Jurkat, Clone E6-1 (cell line): ENCODE data around the gene PRDM2. TPM values are rescaled to one million over a fixed set of nuclear protein-coding genes. Genes with fewer than 3 reads are reported as not detected.
A peak's percentile ranks its signal among the peaks of the same experiment; 100 is the strongest.
"Not testable (repeated sequence)": the region's sequence is repeated elsewhere in the genome, so short reads cannot be mapped to it uniquely, and the experiment has no call there.

ENCODE experiments used
- DNase-seq: peaks from one replicate; pipeline ENCODE4 v3.0.0-alpha.2; 2011; ENCODE audit warnings: low read depth, low spot score
- H3K4me3 ChIP-seq: 2 replicates; pipeline ENCODE4 v1.5.1; 2011; ENCODE audit warnings: mild to moderate bottlenecking, low read length, control low read depth, moderate library complexity
- polyA plus RNA-seq: library from polyadenylated mRNA; unstranded; fragments of >200 nt; gene quantifications from one replicate; pipeline ENCODE4 v1.2.1, GENCODE V29; 2012; ENCODE audit warnings: missing spikeins; ENCODE audit not compliant: insufficient read length, insufficient read depth

Gene PRDM2
- 21.7 TPM for polyA plus RNA-seq

- peak within 1 kb of the TSS; percentile 58 for H3K4me3 ChIP-seq
- DNase-seq = no peak
Measured at GRCh38 chr1:13699936-13700520, at the start of gene PRDM2. PRDM2 (plus strand) TSS chr1:13700188; CDS start chr1:13715606, 15,418 bp downstream.

GRCh38 chr1:13651279-13651678 lies 48.7 kb upstream of the PRDM2 start:
- no peak for DNase-seq
- no peak overlapping the region for H3K4me3 ChIP-seq

- DNase-seq = no peak
- H3K4me3 ChIP-seq = no peak overlapping the region
Measured at GRCh38 chr1:13652238-13652637, 47.8 kb upstream of the PRDM2 start.

GRCh38 chr1:13661539-13661938 lies 38.4 kb upstream of the PRDM2 start:
- no peak overlapping the region for H3K4me3 ChIP-seq
- DNase-seq = no peak

- DNase-seq = no peak
- H3K4me3 ChIP-seq = no peak overlapping the region
Measured at GRCh38 chr1:13662493-13662892, 37.5 kb upstream of the PRDM2 start.

GRCh38 chr1:13663969-13664368 lies 36.0 kb upstream of the PRDM2 start:
- DNase-seq = no peak
- H3K4me3 ChIP-seq = no peak overlapping the region

- no peak for DNase-seq
- no peak overlapping the region for H3K4me3 ChIP-seq
Measured at GRCh38 chr1:13664451-13664850, 35.5 kb upstream of the PRDM2 start.

GRCh38 chr1:13666317-13666716 lies 33.7 kb upstream of the PRDM2 start:
- DNase-seq = no peak

GRCh38 chr1:13667691-13668090 lies 32.3 kb upstream of the PRDM2 start:
- DNase-seq = no peak
- no peak overlapping the region for H3K4me3 ChIP-seq

More at GRCh38 chr1:13666317-13666716, 33.7 kb upstream of the PRDM2 start:
- H3K4me3 ChIP-seq = no peak overlapping the region

GRCh38 chr1:13674377-13674776 lies 25.6 kb upstream of the PRDM2 start:
- no peak for DNase-seq
- H3K4me3 ChIP-seq = no peak overlapping the region

GRCh38 chr1:13675151-13675651 lies 24.8 kb upstream of the PRDM2 start:
- DNase-seq = no peak
- no peak overlapping the region for H3K4me3 ChIP-seq

GRCh38 chr1:13677896-13678295 lies 22.1 kb upstream of the PRDM2 start:
- H3K4me3 ChIP-seq = no peak overlapping the region
- DNase-seq = no peak

- no peak overlapping the region for H3K4me3 ChIP-seq
- DNase-seq = no peak
Measured at GRCh38 chr1:13679651-13680050, 20.3 kb upstream of the PRDM2 start.

- DNase-seq = not testable (repeated sequence)
Measured at GRCh38 chr1:13680609-13681008, 19.4 kb upstream of the PRDM2 start.

GRCh38 chr1:13681921-13682320 lies 18.1 kb upstream of the PRDM2 start:
- no peak for DNase-seq
- no peak overlapping the region for H3K4me3 ChIP-seq

More at GRCh38 chr1:13680609-13681008, 19.4 kb upstream of the PRDM2 start:
- not testable (repeated sequence) for H3K4me3 ChIP-seq

- no peak for DNase-seq
- no peak overlapping the region for H3K4me3 ChIP-seq
Measured at GRCh38 chr1:13682444-13682843, 17.5 kb upstream of the PRDM2 start.

GRCh38 chr1:13683206-13683605 lies 16.8 kb upstream of the PRDM2 start:
- H3K4me3 ChIP-seq = no peak overlapping the region
- DNase-seq = no peak

GRCh38 chr1:13687151-13687715 lies 12.8 kb upstream of the PRDM2 start:
- H3K4me3 ChIP-seq = no peak overlapping the region
- DNase-seq = no peak

GRCh38 chr1:13693094-13693493 lies 6.9 kb upstream of the PRDM2 start:
- not testable (repeated sequence) for DNase-seq, H3K4me3 ChIP-seq

- DNase-seq = no peak
- no peak overlapping the region for H3K4me3 ChIP-seq
Measured at GRCh38 chr1:13694886-13695684, 4.9 kb upstream of the PRDM2 start.
